Heart left ventricle (tissue), 16 donors: ENCODE measurements around the gene DSTN. TPM values are rescaled to one million over a fixed set of nuclear protein-coding genes. Genes with fewer than 3 reads are reported as not detected.

ENCODE experiments used
- ATAC-seq, 4 donors: fragments of 200-7000 bp; cut with Tn5 transposase; one replicate each; pipeline ENCODE4 v1.9.1; 2020 to 2022; ENCODE audit warnings: moderate library complexity in 4 of 4, mild to moderate bottlenecking in 3 of 4, moderate number of reproducible peaks in 1 of 4
- DNase-seq, 5 donors: peaks; one replicate each; pipeline ENCODE4 v3.0.0-alpha.2; 2020
- H3K27ac ChIP-seq, 12 donors: fragments of 200-600 bp; sonication (generic) in 4 of 12; one replicate each; pipeline versions ENCODE4 v1.5.0 to v1.8.0; 2016 to 2022; ENCODE audit warnings: mild to moderate bottlenecking in 2 of 12
- H3K27me3 ChIP-seq, 9 donors: fragments of 200-600 bp; sonication (generic) in 2 of 9; one replicate each; pipeline versions ENCODE4 v1.5.1 to v1.8.0; 2016 to 2022; ENCODE audit warnings: mild to moderate bottlenecking in 3 of 9
- H3K36me3 ChIP-seq, 9 donors: fragments of 200-600 bp; sonication (generic) in 2 of 9; one replicate each; pipeline versions ENCODE4 v1.5.0 to v1.8.0; 2018 to 2022; ENCODE audit warnings: mild to moderate bottlenecking in 2 of 9
- H3K4me1 ChIP-seq, 12 donors: fragments of 200-600 bp; sonication (generic) in 4 of 12; one replicate each; pipeline versions ENCODE4 v1.5.0 to v1.8.0; 2016 to 2022; ENCODE audit warnings: mild to moderate bottlenecking in 3 of 12
- H3K4me3 ChIP-seq, 12 donors: fragments of 200-600 bp; sonication (generic) in 4 of 12; one replicate each; pipeline versions ENCODE4 v1.5.0 to v1.8.0; 2017 to 2022; ENCODE audit warnings: mild to moderate bottlenecking in 9 of 12, moderate library complexity in 4 of 12
- H3K9me3 ChIP-seq, 12 donors: fragments of 200-600 bp; sonication (generic) in 4 of 12; one replicate each; pipeline versions ENCODE4 v1.5.0 to v1.8.0; 2016 to 2022; ENCODE audit warnings: mild to moderate bottlenecking in 1 of 12
- CTCF ChIP-seq, 12 donors: fragments of 200-600 bp; sonication (generic) in 4 of 12; IDR thresholded peaks; one replicate each; pipeline versions ENCODE4 v1.5.0 to v1.8.0; 2018 to 2022; ENCODE audit warnings: antibody characterized with exemption in 12 of 12, mild to moderate bottlenecking in 5 of 12
- POLR2A ChIP-seq, 2 donors: fragments of 450-650 bp; IDR thresholded peaks; one replicate each; pipeline ENCODE4 v1.6.1; 2017; ENCODE audit warnings: antibody characterized with exemption in 2 of 2, mild to moderate bottlenecking in 2 of 2, moderate library complexity in 2 of 2
- WGBS, 4 donors: extraction: QIAGEN DNeasy Blood & Tissue Kit in 2 of 4; methylation state at CpG; one replicate each; pipeline versions ENCODE4 v1.1.5 to v1.1.7; 2013 to 2018; 5-methylcytosine and 5-hydroxymethylcytosine counted together
- intact Hi-C, 10 donors: fragments of 100-400 bp; cut with DNase I; formaldehyde crosslinking; loops; one replicate each; pipeline versions ENCODE4 v1.11.1 to v1.14.2; 2022
- polyA plus RNA-seq, 2 donors: library from polyadenylated mRNA; stranded (reverse); fragments of 200-250 nt; gene quantifications; one replicate each; pipeline ENCODE4 v1.2.3, GENCODE V29; 2013
- total RNA-seq, 9 donors: library from RNA; depleted of rRNA in 2 of 9; stranded (reverse); fragments of >200 nt in 2 of 9; fragmentation: NEBNext Ultra II Directional in 3 of 9; extraction: Animal tissue kit (Norgen Biotek cat#: 25700) in 3 of 9; gene quantifications; one replicate each; pipeline versions ENCODE4 v1.1.0 to v1.2.4, GENCODE V29; 2016 to 2023
- donor health status: ischemic (EF 13 %, LVEDD 7.1; RV severe dilation, severe dysfunction).
- donor health status: healthy with polysubstance abuse.
- donor health status: DM: no; HTN: yes; CAD: no.
- donor health status: DM: no; HTN: no; CAD: no.
- donor health status: ischemic (EF 25% LVEDD 6.9; RV normal size, moderate dysfunction).
- donor health status: ischemic (EF 25% LVEDD 5.7; RV mildly dilated, moderate dysfunction).
- donor health status: healthy.
- donor health status: DM: yes; HTN: yes; CAD: no.
- donor health status: ischemic (EF 35%, LVEDD 5.7; RV mildly dilated, moderate dysfunction).
- donor health status: nonischemic (EF 11% LVEDD 7.7; RV severe dilation, severe dysfunction).
- donor health status: DM: yes; HTN: yes; CAD: no.
- donor health status: PGD.
- donor health status: ischemic (EF 29% LVEDD 5.4; RV normal size, mild dysfunction).
- donor health status: nonischemic (EF 23%, LVEDD 6.1; RV moderate dilation, normal function).

The DSTN gene
- total and polyA plus RNA-seq, 11 donors, result 447 to 738 (median 546) TPM

GRCh38 chr20:17635332-17636244 is 65.7 kb downstream of the DSTN start:
- H3K4me1 ChIP-seq, result peaks cover 0 to 57% (median 34%) of the 10 kb centered on the region in 12 donors

GRCh38 chr20:17636523-17637412 is 66.9 kb downstream of the DSTN start:
- intact Hi-C loops, result no loop called here
- 73 to 82% (median 77%) methylated on average over 16 to 24 of the region's 24 CpGs for WGBS, 4 donors
- no peaks in the 10 kb centered on the region for H3K9me3 ChIP-seq
- no peak overlapping the region for H3K4me3 ChIP-seq
- no peak for TF ChIP-seq POLR2A (IDR thresholded peaks at IDR 0.05)
- peak in 3 of 12 donors; percentile 18 to 34 (median 26) for TF ChIP-seq CTCF (IDR thresholded peaks at IDR 0.05)
- DNase-seq (peak in 2 of 5 donors; percentile 48 to 61), ATAC-seq (peak in 2 of 4 donors; percentile 8 to 25)
- H3K27ac ChIP-seq, result peak overlapping the region in 2 of 12 donors; percentile 34 to 43
- H3K4me1 ChIP-seq, result peaks cover 0 to 60% (median 34%) of the 10 kb centered on the region in 12 donors
- no peaks in the 10 kb centered on the region for H3K27me3 ChIP-seq
- H3K36me3 ChIP-seq, result peaks cover 0 to 97% (median 72%) of the 10 kb centered on the region in 9 donors

More at GRCh38 chr20:17635332-17636244, 65.7 kb downstream of the DSTN start:
- intact Hi-C loops, result no loop called here
- H3K27ac ChIP-seq, result peak overlapping the region in 8 of 12 donors; percentile 6 to 78 (median 46)
- peaks cover 0 to 97% (median 72%) of the 10 kb centered on the region in 9 donors for H3K36me3 ChIP-seq
- no peaks in the 10 kb centered on the region for H3K9me3 ChIP-seq
- no peaks in the 10 kb centered on the region for H3K27me3 ChIP-seq
- DNase-seq (peak in 1 of 5 donors; percentile 63), ATAC-seq (peak in 3 of 4 donors; percentile 24 to 48 (median 32))
- WGBS, 4 donors, result 72 to 80% (median 77%) methylated on average over 23 to 25 of the region's 25 CpGs
- no peak for TF ChIP-seq POLR2A (IDR thresholded peaks at IDR 0.05)
- no peak for TF ChIP-seq CTCF (IDR thresholded peaks at IDR 0.05)
- no peak overlapping the region for H3K4me3 ChIP-seq

GRCh38 chr20:17637413-17637780 is 67.5 kb downstream of the DSTN start:
- Histone ChIP-seq H3K36me3 (peaks cover 0 to 97% (median 70%) of the 10 kb centered on the region in 9 donors), H3K27ac (no peak overlapping the region), H3K4me1 (peaks cover 0 to 66% (median 38%) of the 10 kb centered on the region in 12 donors), H3K9me3 (no peaks in the 10 kb centered on the region), H3K4me3 (no peak overlapping the region), H3K27me3 (no peaks in the 10 kb centered on the region)
- WGBS, 4 donors, result 64 to 94% (median 74%) methylated on average over 3 to 4 of the region's 4 CpGs
- intact Hi-C loops, result no loop called here
- ATAC-seq (no peak), DNase-seq (no peak)
- TF ChIP-seq CTCF (IDR thresholded peaks at IDR 0.05) (no peak), POLR2A (IDR thresholded peaks at IDR 0.05) (no peak)
